ENCODE data around the gene GRHL1.
"Not testable (repeated sequence)": the region's sequence is repeated elsewhere in the genome, so short reads cannot be mapped to it uniquely, and the experiment has no call there.

Gene GRHL1

GRCh38 chr2:10022966-10023662, 71.6 kb downstream of the GRHL1 start:
- no peak for DNase-seq (ENCODE audit: low read depth, low spot score)

- no peak for DNase-seq (ENCODE audit: low read depth, low spot score)
These were observed 75.6 kb downstream of the GRHL1 start for GRCh38 chr2:10026940-10027569.

- DNase-seq (ENCODE audit: low read depth, low spot score), result no peak
These were observed 76.3 kb downstream of the GRHL1 start for GRCh38 chr2:10027660-10028330.

- DNase-seq (ENCODE audit: low read depth, low spot score), result no peak
These were observed 77.0 kb downstream of the GRHL1 start for GRCh38 chr2:10028407-10028987.

GRCh38 chr2:10028988-10029874, 77.7 kb downstream of the GRHL1 start:
- DNase-seq (ENCODE audit: low read depth, low spot score), result no peak

- DNase-seq (ENCODE audit: low read depth, low spot score), result no peak
These were observed 78.4 kb downstream of the GRHL1 start for GRCh38 chr2:10029875-10030223.

GRCh38 chr2:10030311-10030736, 78.8 kb downstream of the GRHL1 start:
- no peak for DNase-seq (ENCODE audit: low read depth, low spot score)

- DNase-seq (ENCODE audit: low read depth, low spot score), result not testable (repeated sequence)
These were observed 79.3 kb downstream of the GRHL1 start for GRCh38 chr2:10030798-10031197.

- no peak for DNase-seq (ENCODE audit: low read depth, low spot score)
These were observed 80.6 kb downstream of the GRHL1 start for GRCh38 chr2:10031886-10032745.

- no peak for DNase-seq (ENCODE audit: low read depth, low spot score)
These were observed 81.2 kb downstream of the GRHL1 start for GRCh38 chr2:10032746-10033105.

GRCh38 chr2:10033251-10034006, 81.9 kb downstream of the GRHL1 start:
- DNase-seq (ENCODE audit: low read depth, low spot score), result no peak

GRCh38 chr2:10034333-10035052, 83.0 kb downstream of the GRHL1 start:
- DNase-seq (ENCODE audit: low read depth, low spot score), result no peak

- no peak for DNase-seq (ENCODE audit: low read depth, low spot score)
These were observed 83.5 kb downstream of the GRHL1 start for GRCh38 chr2:10035053-10035422.

- DNase-seq (ENCODE audit: low read depth, low spot score), result no peak
These were observed 84.1 kb downstream of the GRHL1 start for GRCh38 chr2:10035633-10036032.

- DNase-seq (ENCODE audit: low read depth, low spot score), result no peak
These were observed 84.8 kb downstream of the GRHL1 start for GRCh38 chr2:10036095-10036884.

- DNase-seq (ENCODE audit: low read depth, low spot score), result no peak
These were observed 86.6 kb downstream of the GRHL1 start for GRCh38 chr2:10038123-10038522.

GRCh38 chr2:10038716-10039115, 87.2 kb downstream of the GRHL1 start:
- no peak for DNase-seq (ENCODE audit: low read depth, low spot score)

GRCh38 chr2:10039658-10040410, 88.3 kb downstream of the GRHL1 start:
- DNase-seq (ENCODE audit: low read depth, low spot score), result no peak

Data from brain pericyte (primary cell).